NK-92 treated with Interleukin-12 subunit alpha and Interleukin-12 subunit beta, amount 100 ng/mL, for 24 hours (cell line): ENCODE results near the gene IDUA.

Experiments used
- DNase-seq: peaks from one replicate; lab custom pipeline; 2025; lab: John Stamatoyannopoulos, UW

Gene IDUA

GRCh38 chr4:1017211-1017610 is 30.4 kb downstream of the IDUA start:
- no peak for DNase-seq

GRCh38 chr4:1017706-1018105 is 30.9 kb downstream of the IDUA start:
- no peak for DNase-seq

GRCh38 chr4:1018147-1019020 is 31.5 kb downstream of the IDUA start:
- DNase-seq: no peak

DNA sequence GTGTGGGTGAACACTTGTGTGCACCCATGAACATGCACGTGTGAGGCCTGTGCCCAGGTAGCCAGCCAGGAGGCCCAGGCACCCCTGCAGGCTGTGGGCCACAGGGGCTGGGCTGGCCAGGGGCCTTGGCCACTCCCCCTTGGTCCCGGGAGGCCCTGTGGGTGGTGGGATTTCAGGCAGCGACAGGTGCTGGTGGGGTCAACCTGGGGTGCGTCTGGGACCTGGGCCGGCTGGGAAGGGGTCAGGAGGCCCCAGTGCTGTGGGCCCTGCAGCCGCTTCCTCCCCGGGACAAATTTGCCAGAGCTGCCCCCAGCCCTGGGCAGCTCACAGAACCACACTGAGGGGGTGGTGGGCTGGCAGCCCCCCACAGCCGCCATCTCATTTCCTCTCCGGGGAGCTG is 32.5 kb downstream of the IDUA start:
- no peak for DNase-seq

DNA sequence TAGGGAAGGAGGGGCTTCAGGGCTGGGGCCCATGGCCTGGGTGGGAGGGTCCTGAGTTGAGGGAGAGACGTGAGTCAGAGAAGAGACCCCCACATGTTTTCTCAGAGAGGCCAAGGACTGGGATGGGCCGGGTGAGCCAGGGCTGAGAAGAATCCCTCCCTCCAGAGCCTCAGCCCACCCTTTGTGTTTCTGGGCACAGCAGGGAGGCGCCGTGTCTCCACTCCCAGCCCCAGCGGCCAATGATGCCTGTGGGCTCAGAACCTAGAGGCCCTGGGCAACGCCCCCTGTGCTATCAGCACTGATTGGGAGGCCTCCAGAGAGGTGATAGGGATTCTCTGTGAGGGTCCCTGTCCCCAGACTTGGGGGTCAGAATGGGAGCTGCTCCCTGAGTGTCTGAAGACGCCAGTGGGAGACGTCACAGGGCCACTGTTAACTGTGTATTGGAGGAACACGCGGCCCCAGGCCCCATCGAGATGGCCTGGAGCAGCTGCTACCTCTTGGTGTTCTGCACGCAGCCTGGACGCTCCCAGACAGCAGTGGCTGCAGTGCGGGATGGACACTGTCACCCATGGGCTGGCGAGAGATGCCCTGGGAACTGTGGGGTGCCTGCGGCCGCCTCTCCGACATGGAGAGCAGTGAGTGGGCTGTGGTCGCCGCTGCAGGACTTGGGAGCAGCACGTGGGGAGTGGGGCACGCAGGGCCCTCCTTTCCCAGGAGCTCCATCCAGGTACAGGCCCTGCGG is 33.1 kb downstream of the IDUA start:
- no peak for DNase-seq

- DNase-seq: no peak
Observed at GRCh38 chr4:1021386-1022050, 34.7 kb downstream of the IDUA start.

DNA sequence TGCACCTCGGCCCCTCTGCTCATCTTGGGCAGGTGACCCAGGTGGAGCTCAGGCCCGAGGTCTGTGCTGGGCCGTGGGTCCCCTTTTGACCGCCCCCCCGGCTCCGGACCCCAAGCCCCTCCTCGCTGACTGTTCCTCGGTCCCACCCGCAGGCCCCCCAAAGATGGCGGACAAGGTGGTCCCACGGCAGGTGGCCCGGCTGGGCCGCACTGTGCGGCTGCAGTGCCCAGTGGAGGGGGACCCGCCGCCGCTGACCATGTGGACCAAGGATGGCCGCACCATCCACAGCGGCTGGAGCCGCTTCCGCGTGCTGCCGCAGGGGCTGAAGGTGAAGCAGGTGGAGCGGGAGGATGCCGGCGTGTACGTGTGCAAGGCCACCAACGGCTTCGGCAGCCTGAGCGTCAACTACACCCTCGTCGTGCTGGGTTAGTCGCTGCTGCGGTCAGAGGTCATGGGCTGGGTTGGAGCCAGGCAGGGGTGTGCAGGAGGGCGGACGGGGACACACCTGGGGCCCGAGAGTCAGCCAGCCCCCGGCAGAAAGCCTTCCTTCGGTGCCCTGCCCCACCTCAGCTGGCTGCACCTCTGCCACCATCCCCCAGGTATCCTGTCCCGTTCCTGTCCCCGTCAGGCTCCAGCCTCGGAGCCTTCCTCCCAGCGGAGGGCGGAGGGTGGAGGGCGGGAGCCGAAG is 35.4 kb downstream of the IDUA start:
- DNase-seq: no peak

GRCh38 chr4:1022739-1023066 is 35.9 kb downstream of the IDUA start:
- DNase-seq: no peak

- DNase-seq: no peak
Observed at GRCh38 chr4:1023075-1023640, 36.3 kb downstream of the IDUA start.

- DNase-seq: no peak
Observed at GRCh38 chr4:1023895-1024740, 37.3 kb downstream of the IDUA start.

DNA sequence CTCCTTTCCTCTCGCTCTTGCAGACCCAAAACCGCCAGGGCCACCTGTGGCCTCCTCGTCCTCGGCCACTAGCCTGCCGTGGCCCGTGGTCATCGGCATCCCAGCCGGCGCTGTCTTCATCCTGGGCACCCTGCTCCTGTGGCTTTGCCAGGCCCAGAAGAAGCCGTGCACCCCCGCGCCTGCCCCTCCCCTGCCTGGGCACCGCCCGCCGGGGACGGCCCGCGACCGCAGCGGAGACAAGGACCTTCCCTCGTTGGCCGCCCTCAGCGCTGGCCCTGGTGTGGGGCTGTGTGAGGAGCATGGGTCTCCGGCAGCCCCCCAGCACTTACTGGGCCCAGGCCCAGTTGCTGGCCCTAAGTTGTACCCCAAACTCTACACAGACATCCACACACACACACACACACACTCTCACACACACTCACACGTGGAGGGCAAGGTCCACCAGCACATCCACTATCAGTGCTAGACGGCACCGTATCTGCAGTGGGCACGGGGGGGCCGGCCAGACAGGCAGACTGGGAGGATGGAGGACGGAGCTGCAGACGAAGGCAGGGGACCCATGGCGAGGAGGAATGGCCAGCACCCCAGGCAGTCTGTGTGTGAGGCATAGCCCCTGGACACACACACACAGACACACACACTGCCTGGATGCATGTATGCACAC is 38.2 kb downstream of the IDUA start:
- no peak for DNase-seq

DNA sequence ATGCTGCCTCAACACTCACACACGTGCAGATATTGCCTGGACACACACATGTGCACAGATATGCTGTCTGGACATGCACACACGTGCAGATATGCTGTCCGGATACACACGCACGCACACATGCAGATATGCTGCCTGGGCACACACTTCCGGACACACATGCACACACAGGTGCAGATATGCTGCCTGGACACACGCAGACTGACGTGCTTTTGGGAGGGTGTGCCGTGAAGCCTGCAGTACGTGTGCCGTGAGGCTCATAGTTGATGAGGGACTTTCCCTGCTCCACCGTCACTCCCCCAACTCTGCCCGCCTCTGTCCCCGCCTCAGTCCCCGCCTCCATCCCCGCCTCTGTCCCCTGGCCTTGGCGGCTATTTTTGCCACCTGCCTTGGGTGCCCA is 39.3 kb downstream of the IDUA start:
- DNase-seq: no peak

- no peak for DNase-seq
Observed at GRCh38 chr4:1027219-1027914, 40.5 kb downstream of the IDUA start.

- no peak for DNase-seq
Observed at GRCh38 chr4:1027915-1028238, 41.0 kb downstream of the IDUA start.

GRCh38 chr4:1028574-1029220 is 41.9 kb downstream of the IDUA start:
- no peak for DNase-seq

DNA sequence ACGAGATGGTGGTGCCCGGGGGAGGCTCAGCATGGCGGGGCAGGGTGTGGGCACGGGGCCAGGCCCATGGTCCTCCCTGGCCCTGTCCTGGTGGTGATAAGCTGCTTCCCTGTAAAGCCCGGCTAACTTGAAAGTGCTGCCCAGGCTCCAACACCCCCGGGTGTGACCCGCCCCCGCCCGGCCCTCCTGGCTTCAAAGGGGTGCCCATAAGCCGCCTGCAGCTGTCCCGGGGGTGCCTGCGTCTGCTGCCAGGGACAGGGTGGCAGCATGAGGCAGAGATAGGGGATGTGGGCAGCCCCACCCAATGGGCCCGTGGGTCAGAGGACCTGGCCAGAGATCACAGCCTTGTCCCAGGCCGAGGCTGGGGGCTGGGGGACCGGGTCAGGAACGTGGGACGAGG is 42.7 kb downstream of the IDUA start:
- DNase-seq: no peak

GRCh38 chr4:1030031-1030430 is 43.2 kb downstream of the IDUA start:
- no peak for DNase-seq

GRCh38 chr4:1030559-1030958 is 43.7 kb downstream of the IDUA start:
- no peak for DNase-seq

DNA sequence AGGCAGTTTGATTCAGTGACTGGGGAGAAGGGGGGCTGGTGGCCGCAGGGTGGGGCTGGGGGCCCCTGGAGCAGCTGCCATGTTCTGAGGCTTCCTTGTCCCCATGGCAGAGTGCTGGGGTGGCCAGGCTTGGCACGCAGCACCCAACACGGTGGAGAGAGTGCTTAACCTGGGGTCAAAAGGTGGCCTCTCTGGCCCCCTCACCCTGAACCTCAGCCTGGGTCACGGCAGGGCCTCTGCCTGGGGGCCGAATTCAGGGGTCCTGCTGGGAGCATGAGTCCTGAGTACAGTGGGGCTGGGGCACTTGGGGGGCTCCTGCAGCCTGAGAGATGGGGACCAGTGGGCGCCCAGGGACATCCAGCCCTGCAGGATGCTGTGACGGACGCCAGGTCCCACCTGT is 44.5 kb downstream of the IDUA start:
- DNase-seq: no peak
